DOHH2 (cell line): ENCODE data around the gene MB21D2.

Source experiments
- H3F3A ChIP-seq: fragments of 200-600 bp; sonication (generic), shearing (Covaris generic); 2 replicates; pipeline ENCODE4 v1.6.0; 2016; ENCODE audit warnings: antibody characterized with exemption, mild to moderate bottlenecking; ENCODE audit not compliant: control insufficient read depth, insufficient read depth
- H3K27ac ChIP-seq: fragments of 200-600 bp; sonication (generic); 2 replicates; pipeline ENCODE4 v1.5.1; 2014; ENCODE audit warnings: low read depth, mild to moderate bottlenecking, low read length, moderate library complexity
- H3K27me3 ChIP-seq: fragments of 200-600 bp; sonication (generic); 2 replicates; pipeline ENCODE4 v1.6.1; 2014; ENCODE audit warnings: mild to moderate bottlenecking, low read length, mixed read lengths; ENCODE audit not compliant: control insufficient read depth
- H3K36me3 ChIP-seq: fragments of 200-600 bp; sonication (generic); 2 replicates; pipeline ENCODE4 v1.6.1; 2014; ENCODE audit warnings: mild to moderate bottlenecking, low read length, moderate library complexity, mixed read lengths; ENCODE audit not compliant: control insufficient read depth
- H3K4me1 ChIP-seq: fragments of 200-600 bp; sonication (generic); 2 replicates; pipeline ENCODE4 v1.6.1; 2014; ENCODE audit warnings: mild to moderate bottlenecking, low read length, mixed read lengths; ENCODE audit not compliant: control insufficient read depth
- H3K4me2 ChIP-seq: fragments of 200-600 bp; sonication (generic); 2 replicates; pipeline ENCODE4 v1.6.0; 2014; ENCODE audit warnings: mild to moderate bottlenecking, low read length, moderate library complexity
- H3K4me3 ChIP-seq: fragments of 200-600 bp; sonication (generic); 2 replicates; pipeline ENCODE4 v1.5.1; 2014; ENCODE audit warnings: mild to moderate bottlenecking, low read length, mixed read lengths
- H3K79me2 ChIP-seq: fragments of 200-600 bp; sonication (generic); 2 replicates; pipeline ENCODE4 v1.6.1; 2014; ENCODE audit warnings: mild to moderate bottlenecking, low read length, mixed read lengths; ENCODE audit not compliant: control insufficient read depth
- H3K9me2 ChIP-seq: fragments of 200-600 bp; sonication (generic); replicated peaks from 2 replicates; pipeline ENCODE4 v1.6.1; 2014; ENCODE audit warnings: mild to moderate bottlenecking, low read length, mixed read lengths; ENCODE audit not compliant: control insufficient read depth
- H3K9me3 ChIP-seq: fragments of 200-600 bp; sonication (generic); 2 replicates; pipeline ENCODE4 v1.6.1; 2014; ENCODE audit warnings: antibody characterized with exemption, low read length, mixed read lengths; ENCODE audit not compliant: control insufficient read depth, insufficient read depth
- H4K20me1 ChIP-seq: fragments of 200-600 bp; sonication (generic); 2 replicates; pipeline ENCODE4 v1.6.0; 2014; ENCODE audit warnings: low read depth, mild to moderate bottlenecking, antibody characterized with exemption, low read length, moderate library complexity; ENCODE audit not compliant: control insufficient read depth, insufficient read depth
- CTCF ChIP-seq: fragments of 200-600 bp; sonication (generic); IDR thresholded peaks from one replicate; pipeline ENCODE4 v1.5.1; 2014; ENCODE audit warnings: antibody characterized with exemption, mild to moderate bottlenecking, low read depth, low read length; ENCODE audit not compliant: poor library complexity, severe bottlenecking
- EZH2phosphoT487 ChIP-seq: fragments of 200-600 bp; sonication (generic); IDR thresholded peaks from 2 replicates; pipeline ENCODE4 v1.6.1; 2017; ENCODE audit warnings: borderline replicate concordance, mild to moderate bottlenecking, antibody characterized with exemption, low read length, moderate library complexity, mixed read lengths

Gene MB21D2

GRCh38 chr3:192919901-192920300 lies 2.2 kb upstream of the MB21D2 start:
- Histone ChIP-seq H3K4me2 (no peak overlapping the region), H3K36me3 (no peaks in the 10 kb centered on the region), H3K9me2 (no peaks in the 10 kb centered on the region), H4K20me1 (no peaks in the 10 kb centered on the region), H3K9me3 (no peaks in the 10 kb centered on the region; the same call in 1 of the 2 replicates), H3F3A (no peaks in the 10 kb centered on the region), H3K4me1 (no peaks in the 10 kb centered on the region), H3K4me3 (no peak overlapping the region), H3K27ac (no peak overlapping the region), H3K79me2 (no peaks in the 10 kb centered on the region), H3K27me3 (peaks cover 17% of the 10 kb centered on the region)
- TF ChIP-seq CTCF (no peak), EZH2phosphoT487 (no peak)

- Histone ChIP-seq H3K4me1 (no peaks in the 10 kb centered on the region), H3K79me2 (no peaks in the 10 kb centered on the region), H3K4me2 (no peak overlapping the region), H3K27ac (no peak overlapping the region), H3K9me3 (no peaks in the 10 kb centered on the region; the same call in 1 of the 2 replicates), H3K4me3 (no peak overlapping the region), H3K36me3 (no peaks in the 10 kb centered on the region), H3K27me3 (peaks cover 20% of the 10 kb centered on the region), H3K9me2 (no peaks in the 10 kb centered on the region), H3F3A (no peaks in the 10 kb centered on the region), H4K20me1 (no peaks in the 10 kb centered on the region)
- TF ChIP-seq EZH2phosphoT487 (no peak), CTCF (no peak)
These were observed 576 bp upstream of the MB21D2 start for GRCh38 chr3:192918275-192918588.

- no peak overlapping the region for H3K4me3 ChIP-seq
- H3K4me1 ChIP-seq: no peaks in the 10 kb centered on the region
- H3K9me2 ChIP-seq: no peaks in the 10 kb centered on the region
- H3K79me2 ChIP-seq: no peaks in the 10 kb centered on the region
- H3K36me3 ChIP-seq: no peaks in the 10 kb centered on the region
- no peak overlapping the region for H3K4me2 ChIP-seq
- no peaks in the 10 kb centered on the region for H3F3A ChIP-seq
- no peaks in the 10 kb centered on the region; the same call in 1 of the 2 replicates for H3K9me3 ChIP-seq
- TF ChIP-seq CTCF (no peak), EZH2phosphoT487 (no peak)
- peaks cover 20% of the 10 kb centered on the region for H3K27me3 ChIP-seq
- H4K20me1 ChIP-seq: no peaks in the 10 kb centered on the region
- no peak overlapping the region for H3K27ac ChIP-seq
These were observed 640 bp downstream of the MB21D2 start for GRCh38 chr3:192917028-192917403.

- no peaks in the 10 kb centered on the region for H4K20me1 ChIP-seq
- H3K36me3 ChIP-seq: no peaks in the 10 kb centered on the region
- H3K4me3 ChIP-seq: no peak overlapping the region
- no peaks in the 10 kb centered on the region; the same call in 1 of the 2 replicates for H3K9me3 ChIP-seq
- H3K4me2 ChIP-seq: no peak overlapping the region
- TF ChIP-seq EZH2phosphoT487 (no peak), CTCF (no peak)
- no peaks in the 10 kb centered on the region for H3K9me2 ChIP-seq
- H3F3A ChIP-seq: no peaks in the 10 kb centered on the region
- no peaks in the 10 kb centered on the region for H3K79me2 ChIP-seq
- H3K4me1 ChIP-seq: no peaks in the 10 kb centered on the region
- no peak overlapping the region for H3K27ac ChIP-seq
- H3K27me3 ChIP-seq: peaks cover 20% of the 10 kb centered on the region
These were observed 1.2 kb downstream of the MB21D2 start for GRCh38 chr3:192916371-192917027.
